A673 (cell line): ENCODE data around the gene RBSN.

Experiments used
- CTCF ChIP-seq: fragments of 300-800, 200-600 bp; sonication (generic); conservative IDR thresholded peaks from 2 replicates; pipeline ENCODE4 v1.5.1; 2017; ENCODE audit warnings: low read depth, mild to moderate bottlenecking, antibody characterized with exemption, low read length, moderate library complexity, mixed read lengths
- EZH2 ChIP-seq: fragments of 200-600 bp; sonication (generic); IDR thresholded peaks from 2 replicates; pipeline ENCODE4 v1.6.1; 2017; ENCODE audit warnings: borderline replicate concordance, low read depth, mild to moderate bottlenecking, mixed read lengths, antibody characterized with exemption, low read length; ENCODE audit not compliant: poor library complexity, severe bottlenecking

- no peak for TF ChIP-seq EZH2
- no peak for TF ChIP-seq CTCF
These were observed 23.4 kb upstream of the RBSN start for GRCh38 chr3:15122398-15122797.
